A549 (cell line): Measurements from ENCODE around the gene MRPL28. TPM values are rescaled to one million over a fixed set of nuclear protein-coding genes. Genes with fewer than 3 reads are reported as not detected.

ENCODE experiments used
- ATAC-seq, 2 experiments: fragments of 200-7000 bp in 1 of 2; fragments of >200 bp in 1 of 2; cut with Nextera tagmentation in 1 of 2; cut with Tn5 transposase in 1 of 2; 3 replicates each; pipeline versions ENCODE4 v1.8.0 to v1.9.1; 2018 to 2020; ENCODE audit warnings: mild to moderate bottlenecking in 1 of 2, moderate library complexity in 1 of 2
- CTCF ChIA-PET: fragments of 300-600 bp; sonication (Branson Sonifier 250); formaldehyde crosslinking; extraction: SDS; loops from one replicate; lab custom pipeline; 2021; ENCODE audit warnings: antibody characterized with exemption, inconsistent platforms; lab: Yijun Ruan, JAX
- POLR2A ChIA-PET: fragments of 350-600 bp; formaldehyde crosslinking; extraction: SDS; loops from one replicate; lab custom pipeline; 2021; ENCODE audit warnings: antibody characterized with exemption, inconsistent platforms; lab: Yijun Ruan, JAX
- DNase-seq, 2 experiments: peaks; one replicate each; pipeline versions ENCODE4 v3.0.0 to v3.0.0-alpha.2; 2011 to 2016; ENCODE audit warnings: low read depth in 1 of 2, low spot score in 1 of 2
- FAIRE-seq: peaks from 2 replicates; lab custom pipeline; 2011; peaks lifted over from hg19 to GRCh38; lab: Jason Lieb, UNC
- H3K27ac ChIP-seq, 2 experiments: fragments of >200 bp; sonication (Bioruptor Twin); formaldehyde crosslinking; 3 replicates each; pipeline ENCODE4 v1.5.1; 2016 to 2017
- H3K4me1 ChIP-seq: fragments of >200 bp; sonication (Bioruptor Twin); formaldehyde crosslinking; 3 replicates; pipeline ENCODE4 v1.6.1; 2016
- H3K4me2 ChIP-seq: fragments of >200 bp; sonication (Bioruptor Twin); formaldehyde crosslinking; 3 replicates; pipeline ENCODE4 v1.6.1; 2016
- H3K4me3 ChIP-seq: fragments of >200 bp; sonication (Bioruptor Twin); formaldehyde crosslinking; 3 replicates; pipeline ENCODE4 v1.5.1; 2016
- H3K9me3 ChIP-seq: fragments of >200 bp; sonication (Bioruptor Twin); formaldehyde crosslinking; 3 replicates; pipeline ENCODE4 v1.6.1; 2016
- BHLHE40 ChIP-seq: IDR thresholded peaks from 2 replicates; pipeline ENCODE4 v1.6.1; 2012; ENCODE audit warnings: low read depth, low read length, inconsistent platforms
- CBX8 ChIP-seq: fragments of 200-600 bp; sonication (generic); IDR thresholded peaks from 2 replicates; pipeline ENCODE4 v1.6.1; 2016
- CHD2 ChIP-seq: fragments of 150-350 bp; IDR thresholded peaks from 2 replicates; pipeline ENCODE4 v1.6.1; 2014; ENCODE audit warnings: low read length; ENCODE audit not compliant: partially characterized antibody
- EP300 ChIP-seq, 2 experiments: fragments of >200 bp; sonication (Bioruptor Twin); formaldehyde crosslinking; IDR thresholded peaks; 2 replicates in 1 of 2; 3 replicates in 1 of 2; pipeline ENCODE4 v1.6.1; 2016 to 2017
- ESRRA ChIP-seq: fragments of 150-350 bp; IDR thresholded peaks from 2 replicates; pipeline ENCODE4 v1.6.1; 2014; ENCODE audit warnings: mild to moderate bottlenecking, low read length, borderline replicate concordance
- FOSL2 ChIP-seq, 2 experiments: fragments of 450-650 bp in 1 of 2; fragments of >200 bp in 1 of 2; sonication (Bioruptor Twin) in 1 of 2; formaldehyde crosslinking; IDR thresholded peaks; 2 replicates each; pipeline versions ENCODE4 v1.5.0 to v1.6.1; 2016 to 2020; ENCODE audit warnings: mild to moderate bottlenecking in 1 of 2, moderate library complexity in 1 of 2
- HDAC2 ChIP-seq: fragments of 200-600 bp; sonication (generic); IDR thresholded peaks from 2 replicates; pipeline ENCODE4 v1.6.1; 2016
- HES2 ChIP-seq: fragments of >200 bp; sonication (Bioruptor Twin); formaldehyde crosslinking; IDR thresholded peaks from 2 replicates; pipeline ENCODE4 v1.6.1; 2016
- HEYL ChIP-seq: fragments of 250-450 bp; sonication (Bioruptor Pico); IDR thresholded peaks from 2 replicates; pipeline ENCODE4 v1.8.0; 2021; ENCODE audit warnings: mild to moderate bottlenecking, moderate library complexity
- HOXA7 ChIP-seq: fragments of 250-450 bp; sonication (Bioruptor Pico); IDR thresholded peaks from 2 replicates; pipeline ENCODE4 v1.5.0; 2020; ENCODE audit warnings: mild to moderate bottlenecking, moderate library complexity
- HOXB5 ChIP-seq: fragments of 250-450 bp; sonication (Bioruptor Pico); IDR thresholded peaks from 2 replicates; pipeline ENCODE4 v1.5.0; 2020; ENCODE audit warnings: mild to moderate bottlenecking, moderate library complexity
- PHF8 ChIP-seq: fragments of 200-600 bp; sonication (generic); IDR thresholded peaks from 2 replicates; pipeline ENCODE4 v1.6.1; 2016; ENCODE audit warnings: low read depth, mild to moderate bottlenecking, antibody characterized with exemption, moderate library complexity, borderline replicate concordance
- RAD21 ChIP-seq, 2 experiments: fragments of >200 bp in 1 of 2; sonication (Bioruptor Twin) in 1 of 2; formaldehyde crosslinking in 1 of 2; IDR thresholded peaks in 1 of 2; conservative IDR thresholded peaks in 1 of 2; 2 replicates in 1 of 2; 3 replicates in 1 of 2; pipeline ENCODE4 v1.6.1; 2012 to 2018; ENCODE audit warnings: inconsistent platforms in 1 of 2
- RNF2 ChIP-seq: fragments of 200-600 bp; sonication (generic); IDR thresholded peaks from 2 replicates; pipeline ENCODE4 v1.6.1; 2016; ENCODE audit warnings: low read depth, mild to moderate bottlenecking, antibody characterized with exemption, moderate library complexity, borderline replicate concordance
- SMC3 ChIP-seq: fragments of >200 bp; sonication (Bioruptor Twin); formaldehyde crosslinking; IDR thresholded peaks from 3 replicates; pipeline ENCODE4 v1.6.1; 2018; ENCODE audit warnings: inconsistent platforms
- TP53 ChIP-seq: fragments of 250-450 bp; sonication (Bioruptor Pico); IDR thresholded peaks from 2 replicates; pipeline ENCODE4 v1.5.0; 2021; ENCODE audit warnings: mild to moderate bottlenecking, moderate library complexity
- ZC3H11A ChIP-seq: fragments of 450-650 bp; IDR thresholded peaks from 2 replicates; pipeline ENCODE4 v1.6.1; 2014; ENCODE audit warnings: antibody characterized with exemption, mild to moderate bottlenecking
- ZFP36 ChIP-seq: fragments of 450-650 bp; IDR thresholded peaks from 2 replicates; pipeline ENCODE4 v1.6.1; 2014; ENCODE audit warnings: borderline replicate concordance; ENCODE audit not compliant: partially characterized antibody
- ZNF302 ChIP-seq: fragments of 250-450 bp; sonication (Bioruptor Pico); IDR thresholded peaks from 2 replicates; pipeline ENCODE4 v1.9.0; 2021; ENCODE audit warnings: inconsistent platforms, mild to moderate bottlenecking, moderate library complexity
- ZSCAN20 ChIP-seq: fragments of 250-450 bp; sonication (Bioruptor Pico); IDR thresholded peaks from 2 replicates; pipeline ENCODE4 v1.8.0; 2022; ENCODE audit warnings: mild to moderate bottlenecking, moderate library complexity
- WGBS: methylation state at CpG from one replicate; pipeline ENCODE4 v1.1.6; 2017; ENCODE audit errors: missing lambda C conversion rate; 5-methylcytosine and 5-hydroxymethylcytosine counted together
- polyA plus RNA-seq, 4 experiments: library from polyadenylated mRNA; depleted of rRNA in 3 of 4; stranded (reverse); fragments of >200 nt; fragmentation: RNase III in 1 of 4; extraction: RNeasy Plus Mini Kit Qiagen cat#74134 plus additional on column Dnase treatment in 1 of 4; gene quantifications; 2 replicates in 3 of 4; 3 replicates in 1 of 4; pipeline ENCODE4 v1.2.3, GENCODE V29; 2011 to 2017
- TF ChIP-seq, protein P1 (sequence below): fragments of >200 bp; sonication (Bioruptor Twin); formaldehyde crosslinking; IDR thresholded peaks from 3 replicates; pipeline ENCODE4 v1.5.1; 2016

MRPL28 gene
- polyA plus RNA-seq, 2 of the 4 experiments (the other 2 are of a cell fraction) = 130 to 139 TPM

DNA sequence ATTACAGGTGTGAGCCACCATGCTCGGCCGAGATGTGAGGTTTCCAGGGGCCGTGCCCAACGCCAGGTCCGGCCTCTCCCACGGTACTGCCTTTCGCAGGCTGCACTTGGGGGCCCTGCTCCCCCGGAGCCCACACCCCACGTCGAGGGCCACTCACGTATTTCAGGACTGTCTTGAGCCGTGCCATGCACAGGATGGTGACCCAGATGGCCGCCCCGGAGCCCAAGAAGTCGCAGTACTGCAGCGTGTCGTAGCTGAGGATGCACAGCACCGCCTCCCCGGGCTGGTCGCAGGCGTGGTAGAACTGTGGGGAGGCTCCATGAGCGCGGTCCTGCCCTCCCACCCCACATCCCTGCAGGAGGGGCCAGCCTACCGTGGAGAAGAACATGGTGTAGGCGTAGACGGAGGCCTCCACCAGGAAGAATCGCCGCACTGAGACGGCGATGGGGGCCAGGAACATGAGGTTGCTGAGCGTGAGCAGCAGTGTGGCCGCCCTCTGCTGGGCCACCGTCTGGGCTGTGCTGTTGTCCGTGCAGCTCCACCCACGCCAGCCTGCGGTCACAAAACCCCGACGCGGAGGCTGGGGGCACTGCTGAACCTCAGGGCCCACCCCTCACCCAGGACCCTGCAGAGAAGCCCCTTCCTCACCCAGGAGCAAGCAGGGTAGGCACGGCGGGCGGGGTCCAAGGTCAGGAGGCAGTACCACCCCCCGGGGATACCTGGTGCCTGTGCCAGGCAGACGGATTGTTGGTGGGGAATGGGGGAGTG lies 3.7 kb upstream of the MRPL28 start:
- no peak for ATAC-seq
- no peak overlapping the region for H3K27ac ChIP-seq
- no peak for FAIRE-seq
- no peak overlapping the region for H3K4me3 ChIP-seq
- 92% methylated on average over 34 of the region's 44 CpGs for WGBS
- CTCF ChIA-PET = interaction anchor here (1.2 to 3.2 kb wide), 2 partner anchors 12 to 308 kb away, joined by 4 to 16 read pairs; no protein-coding TSS in a partner anchor
- H3K9me3 ChIP-seq = no peaks in the 10 kb centered on the region
- H3K4me1 ChIP-seq = peaks cover 16% of the 10 kb centered on the region; the same call in 2 of the 3 replicates
- no peak for TF ChIP-seq PHF8
- no peak for TF ChIP-seq HOXA7 (CRISPR knock-in tag)
- no peak for TF ChIP-seq TP53 (CRISPR knock-in tag)
- TF ChIP-seq HEYL (CRISPR knock-in tag) = no peak
- no peak for TF ChIP-seq ZSCAN20 (CRISPR knock-in tag)
- TF ChIP-seq, all 56 proteins: peak for 0
- no peak overlapping the region for H3K4me2 ChIP-seq
- DNase-seq = no peak
- POLR2A ChIA-PET = no interaction called here

DNA sequence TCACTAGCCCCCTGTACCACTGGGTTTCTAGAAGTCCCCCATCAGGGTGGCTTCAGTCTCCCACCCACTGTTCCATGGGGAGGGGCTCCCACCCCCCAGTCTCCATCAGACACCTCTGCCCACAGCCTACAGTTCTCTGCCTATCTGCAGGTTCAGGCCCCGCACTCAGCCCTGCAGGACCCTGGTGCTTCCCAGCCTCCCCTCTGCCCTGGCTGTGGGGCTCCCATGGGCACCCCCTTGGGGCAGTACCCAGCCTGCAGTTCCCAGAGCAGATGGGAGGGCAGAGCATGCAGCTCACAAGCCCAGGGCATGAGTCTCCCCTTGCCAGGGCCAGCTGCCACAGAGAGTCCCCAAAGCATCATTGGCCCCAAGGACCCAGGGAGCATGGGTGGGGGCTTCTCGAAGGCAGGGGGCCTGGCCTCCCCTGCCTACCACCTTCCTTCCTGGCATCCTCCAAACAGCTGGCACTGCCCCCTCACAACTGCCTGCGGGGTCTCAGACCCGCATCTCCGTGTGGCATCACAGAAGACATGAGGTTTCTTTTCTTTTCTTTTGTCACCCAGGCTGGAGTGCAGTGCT lies 2.8 kb upstream of the MRPL28 start:
- no peak overlapping the region for H3K4me2 ChIP-seq
- FAIRE-seq (no peak), ATAC-seq (no peak), DNase-seq (no peak)
- H3K27ac ChIP-seq = no peak overlapping the region
- no peak for TF ChIP-seq HES2
- TF ChIP-seq RAD21 (conservative IDR thresholded peaks at IDR 0.05 in 1 of 2, IDR thresholded peaks at IDR 0.05 in 1 of 2) = no peak
- no peak for TF ChIP-seq HOXB5
- no peak for TF ChIP-seq RNF2
- no peak for TF ChIP-seq SMC3
- TF ChIP-seq EP300 (IDR thresholded peaks at IDR 0.05) = no peak
- TF ChIP-seq PHF8 = no peak
- no peak overlapping the region for H3K4me3 ChIP-seq
- WGBS = 79% methylated on average over 5 of the region's 5 CpGs
- ChIA-PET CTCF (interaction anchor here (3.5 kb wide), 1 partner anchor 11 kb away, joined by 16 read pairs; no protein-coding TSS in a partner anchor), POLR2A (no interaction called here)
- H3K4me1 ChIP-seq = peaks cover 17% of the 10 kb centered on the region; the same call in 2 of the 3 replicates
- H3K9me3 ChIP-seq = no peaks in the 10 kb centered on the region

DNA sequence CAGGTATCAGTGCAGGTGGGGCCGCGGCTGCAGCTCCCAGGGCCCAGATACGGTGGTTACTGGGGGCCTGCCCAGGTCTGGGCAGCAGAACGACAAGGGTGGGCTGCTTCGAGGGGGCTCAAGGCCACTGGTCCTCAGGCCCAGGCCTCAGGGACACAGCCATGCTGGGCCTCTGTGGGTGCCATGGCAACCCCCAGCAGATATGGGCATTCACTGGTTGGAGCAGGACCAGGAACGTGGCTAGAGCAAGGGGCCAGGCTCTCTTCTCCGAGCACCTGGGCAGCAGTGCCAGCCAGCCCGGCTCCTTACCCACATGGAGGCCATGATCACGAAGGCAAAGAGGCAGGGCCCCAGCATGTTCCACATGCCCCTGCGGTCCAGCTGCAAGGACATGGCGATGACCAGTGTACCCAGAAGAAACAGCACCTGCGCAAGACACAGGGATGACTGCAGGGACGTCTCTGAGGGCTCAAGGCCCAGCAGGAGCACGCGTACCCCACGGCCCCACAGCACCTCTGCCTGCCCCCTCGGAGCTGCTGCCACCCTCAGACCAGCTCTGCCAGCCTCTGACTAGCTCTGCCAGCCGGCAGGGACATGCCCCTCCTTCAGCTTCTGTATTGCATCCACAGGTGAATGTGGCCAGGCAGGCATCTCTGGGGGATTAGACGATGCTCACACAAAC lies 2.1 kb upstream of the MRPL28 start:
- ATAC-seq = no peak
- TF ChIP-seq ESRRA = no peak
- TF ChIP-seq HDAC2 = no peak
- TF ChIP-seq, protein P1, sequence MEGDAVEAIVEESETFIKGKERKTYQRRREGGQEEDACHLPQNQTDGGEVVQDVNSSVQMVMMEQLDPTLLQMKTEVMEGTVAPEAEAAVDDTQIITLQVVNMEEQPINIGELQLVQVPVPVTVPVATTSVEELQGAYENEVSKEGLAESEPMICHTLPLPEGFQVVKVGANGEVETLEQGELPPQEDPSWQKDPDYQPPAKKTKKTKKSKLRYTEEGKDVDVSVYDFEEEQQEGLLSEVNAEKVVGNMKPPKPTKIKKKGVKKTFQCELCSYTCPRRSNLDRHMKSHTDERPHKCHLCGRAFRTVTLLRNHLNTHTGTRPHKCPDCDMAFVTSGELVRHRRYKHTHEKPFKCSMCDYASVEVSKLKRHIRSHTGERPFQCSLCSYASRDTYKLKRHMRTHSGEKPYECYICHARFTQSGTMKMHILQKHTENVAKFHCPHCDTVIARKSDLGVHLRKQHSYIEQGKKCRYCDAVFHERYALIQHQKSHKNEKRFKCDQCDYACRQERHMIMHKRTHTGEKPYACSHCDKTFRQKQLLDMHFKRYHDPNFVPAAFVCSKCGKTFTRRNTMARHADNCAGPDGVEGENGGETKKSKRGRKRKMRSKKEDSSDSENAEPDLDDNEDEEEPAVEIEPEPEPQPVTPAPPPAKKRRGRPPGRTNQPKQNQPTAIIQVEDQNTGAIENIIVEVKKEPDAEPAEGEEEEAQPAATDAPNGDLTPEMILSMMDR = no peak
- no peak for TF ChIP-seq CHD2
- no peak for TF ChIP-seq BHLHE40
- TF ChIP-seq ZNF302 = no peak
- TF ChIP-seq ZC3H11A = no peak
- TF ChIP-seq SMC3 = no peak
- TF ChIP-seq CBX8 = no peak
- TF ChIP-seq ZFP36 = no peak
- no peak for TF ChIP-seq HOXB5
- TF ChIP-seq FOSL2 (IDR thresholded peaks at IDR 0.05) = no peak
- TF ChIP-seq FOSL2 (CRISPR knock-in tag; IDR thresholded peaks at IDR 0.05) = no peak
- H3K4me1 ChIP-seq = peaks cover 17% of the 10 kb centered on the region; the same call in 2 of the 3 replicates
- H3K4me2 ChIP-seq = no peak overlapping the region
- no peak overlapping the region for H3K4me3 ChIP-seq
- 84% methylated on average over 15 of the region's 19 CpGs for WGBS
- CTCF ChIA-PET = interaction anchor here (1.4 to 3.5 kb wide), 2 partner anchors 10 to 276 kb away, joined by 3 to 16 read pairs; no protein-coding TSS in a partner anchor
- no peaks in the 10 kb centered on the region for H3K9me3 ChIP-seq
- H3K27ac ChIP-seq = no peak overlapping the region
- FAIRE-seq = no peak
- POLR2A ChIA-PET = no interaction called here
- DNase-seq = no peak
